GM21360 (cell line): ENCODE data around the gene SLC6A18.
"Not testable (repeated sequence)": the region's sequence is repeated elsewhere in the genome, so short reads cannot be mapped to it uniquely, and the experiment has no call there.

Source experiments
- ATAC-seq: cut with Tn5 transposase; IDR thresholded peaks from one replicate; pipeline ENCODE4 v1.9.1; 2021; ENCODE audit warnings: mild to moderate bottlenecking, moderate library complexity; ENCODE audit not compliant: unreplicated experiment

SLC6A18 gene

GRCh38 chr5:1284336-1284970 lies 59.3 kb downstream of the SLC6A18 start:
- not testable (repeated sequence) for ATAC-seq

- ATAC-seq = no peak
Measured at GRCh38 chr5:1285141-1285540, 60.0 kb downstream of the SLC6A18 start.

- no peak for ATAC-seq
Measured at GRCh38 chr5:1285883-1286291, 60.7 kb downstream of the SLC6A18 start.

GRCh38 chr5:1288439-1289335 lies 63.5 kb downstream of the SLC6A18 start:
- no peak for ATAC-seq

GRCh38 chr5:1289559-1289958 lies 64.4 kb downstream of the SLC6A18 start:
- not testable (repeated sequence) for ATAC-seq

GRCh38 chr5:1290956-1291355 lies 65.8 kb downstream of the SLC6A18 start:
- ATAC-seq = not testable (repeated sequence)

GRCh38 chr5:1291611-1292080 lies 66.5 kb downstream of the SLC6A18 start:
- ATAC-seq = no peak

- ATAC-seq = no peak
Measured at GRCh38 chr5:1292139-1292538, 67.0 kb downstream of the SLC6A18 start.

GRCh38 chr5:1292846-1293415 lies 67.8 kb downstream of the SLC6A18 start:
- no peak for ATAC-seq

- no peak for ATAC-seq
Measured at GRCh38 chr5:1293416-1294205, 68.4 kb downstream of the SLC6A18 start.

GRCh38 chr5:1294206-1294834 lies 69.1 kb downstream of the SLC6A18 start:
- ATAC-seq = no peak

- no peak for ATAC-seq
Measured at GRCh38 chr5:1294835-1295649, 69.9 kb downstream of the SLC6A18 start, which contains the start of gene TERT. TSS of gene TERT (minus strand) at chr5:1295068. CDS start at chr5:1294989, 79 bp downstream.

- no peak for ATAC-seq
Measured at GRCh38 chr5:1295650-1296037, 70.5 kb downstream of the SLC6A18 start.
